HCT116 (cell line): Measurements from ENCODE around the gene FBXL7. TPM values are rescaled to one million over a fixed set of nuclear protein-coding genes. Genes with fewer than 3 reads are reported as not detected.

ENCODE experiments used
- ATAC-seq: fragments of 200-7000 bp; cut with Tn5 transposase; 2 replicates; pipeline ENCODE4 v1.9.1; 2020; ENCODE audit warnings: mild to moderate bottlenecking, moderate library complexity
- BruUV-seq: library from RNA; stranded (reverse); fragments of 400-500 nt; replicated peaks from 2 replicates; lab custom pipeline; 2021; lab: Mats Ljungman, UMichigan
- CTCF ChIA-PET: fragments of 300-600 bp; sonication (Branson Sonifier 250); formaldehyde crosslinking; loops from one replicate; lab custom pipeline; 2021; ENCODE audit warnings: antibody characterized with exemption; lab: Charles Lee
- POLR2A ChIA-PET: fragments of 300-600, 350-600 bp; sonication (Branson Sonifier 250); formaldehyde crosslinking; loops from one replicate; lab custom pipeline; 2021; ENCODE audit warnings: antibody characterized with exemption; lab: Charles Lee
- RAD21 ChIA-PET, 2 experiments: fragments of 300-600 bp; sonication (Branson Sonifier 250); formaldehyde crosslinking; loops; one replicate each; lab custom pipeline; 2023; ENCODE audit warnings: low total read pairs in 2 of 2; ENCODE audit not compliant: uncharacterized antibody in 2 of 2, unreplicated experiment in 2 of 2, low non-redundant PET in 1 of 2; lab: Charles Lee
- DNase-seq: peaks from one replicate; pipeline ENCODE4 v3.0.0-alpha.2; 2010; ENCODE audit warnings: low read depth, low spot score
- H2AFZ ChIP-seq: fragments of 200-600 bp; shearing (Covaris generic), sonication (generic); 2 replicates; pipeline ENCODE4 v1.6.1; 2017; ENCODE audit warnings: low read depth, mixed run types, mixed read lengths, antibody characterized with exemption, low read length; ENCODE audit not compliant: poor library complexity, severe bottlenecking
- H3K27ac ChIP-seq: 2 replicates; pipeline ENCODE4 v1.5.1; 2012; ENCODE audit warnings: low read depth, low read length
- H3K27me3 ChIP-seq: fragments of 200-600 bp; sonication (generic); 2 replicates; pipeline ENCODE4 v1.6.1; 2016; ENCODE audit warnings: mixed run types, low read length, mixed read lengths; ENCODE audit not compliant: insufficient read depth
- H3K36me3 ChIP-seq, 2 experiments: fragments of 200-500 bp in 1 of 2; fragments of 200-600 bp in 1 of 2; sonication (Bioruptor generic) in 1 of 2; sonication (generic) in 1 of 2; 2 replicates each; pipeline versions ENCODE4 v1.5.1 to v1.6.1; 2014 to 2016; ENCODE audit warnings: low read length in 2 of 2, inconsistent platforms in 1 of 2, mixed read lengths in 1 of 2, mixed run types in 1 of 2; ENCODE audit not compliant: insufficient read depth in 2 of 2, control insufficient read depth in 1 of 2
- H3K4me1 ChIP-seq, 2 experiments: fragments of 200-600 bp in 1 of 2; sonication (generic) in 1 of 2; 2 replicates each; pipeline versions ENCODE4 v1.5.1 to v1.6.1; 2012 to 2017; ENCODE audit warnings: low read length in 2 of 2, inconsistent platforms in 1 of 2, mild to moderate bottlenecking in 1 of 2, mixed read lengths in 1 of 2, mixed run types in 1 of 2, moderate library complexity in 1 of 2; ENCODE audit not compliant: insufficient read depth in 2 of 2, control insufficient read depth in 1 of 2
- H3K4me2 ChIP-seq: fragments of 200-600 bp; sonication (generic); 2 replicates; pipeline ENCODE4 v1.6.1; 2017; ENCODE audit warnings: mixed run types, low read length, mixed read lengths
- H3K4me3 ChIP-seq, 2 experiments: fragments of 200-600 bp in 1 of 2; sonication (generic) in 1 of 2; replicated peaks in 1 of 2; 2 replicates each; pipeline ENCODE4 v1.5.1; 2011 to 2016; ENCODE audit warnings: low read length in 2 of 2, control low read depth in 1 of 2, low read depth in 1 of 2, mild to moderate bottlenecking in 1 of 2, mixed read lengths in 1 of 2, mixed run types in 1 of 2
- H3K79me2 ChIP-seq: fragments of 200-600 bp; sonication (generic); 2 replicates; pipeline ENCODE4 v1.6.1; 2017; ENCODE audit warnings: mild to moderate bottlenecking, mixed run types, low read length, moderate library complexity, mixed read lengths; ENCODE audit not compliant: insufficient read depth
- H3K9ac ChIP-seq: fragments of 200-600 bp; sonication (generic); 2 replicates; pipeline ENCODE4 v1.6.1; 2016; ENCODE audit warnings: low read length, mixed read lengths
- H3K9me2 ChIP-seq: fragments of 200-600 bp; sonication (generic), shearing (Covaris generic); 2 replicates; pipeline ENCODE4 v1.6.1; 2017; ENCODE audit warnings: mixed run types, mild to moderate bottlenecking, moderate library complexity; ENCODE audit not compliant: insufficient read depth
- H3K9me3 ChIP-seq, 2 experiments: fragments of 200-500 bp in 1 of 2; fragments of 200-600 bp in 1 of 2; sonication (Bioruptor generic) in 1 of 2; sonication (generic) in 1 of 2; 2 replicates each; pipeline ENCODE4 v1.6.1; 2014 to 2017; ENCODE audit warnings: low read length in 2 of 2, mixed read lengths in 2 of 2, inconsistent platforms in 1 of 2, low read depth in 1 of 2, mild to moderate bottlenecking in 1 of 2, mixed run types in 1 of 2, moderate library complexity in 1 of 2; ENCODE audit not compliant: control insufficient read depth in 1 of 2, insufficient read depth in 1 of 2
- H4K20me1 ChIP-seq: fragments of 200-600 bp; sonication (generic), shearing (Covaris generic); 2 replicates; pipeline ENCODE4 v1.6.1; 2017; ENCODE audit warnings: mixed run types, mild to moderate bottlenecking, moderate library complexity; ENCODE audit not compliant: insufficient read depth
- CBX3 ChIP-seq: IDR thresholded peaks from 2 replicates; pipeline ENCODE4 v1.6.1; 2012; ENCODE audit warnings: low read depth
- EGR1 ChIP-seq: IDR thresholded peaks from 2 replicates; pipeline ENCODE4 v1.6.1; 2012; ENCODE audit warnings: low read depth
- EZH2phosphoT487 ChIP-seq: fragments of 200-600 bp; IDR thresholded peaks from 2 replicates; pipeline ENCODE4 v1.6.1; 2018; ENCODE audit warnings: antibody characterized with exemption, borderline replicate concordance
- FOSL1 ChIP-seq: IDR thresholded peaks from 2 replicates; pipeline ENCODE4 v1.6.1; 2012; ENCODE audit warnings: low read depth
- POLR2AphosphoS5 ChIP-seq: IDR thresholded peaks from 2 replicates; pipeline ENCODE4 v1.6.1; 2011; ENCODE audit warnings: mild to moderate bottlenecking, low read depth, low read length, moderate library complexity
- ZNF274 ChIP-seq: fragments of 200-500 bp; sonication (Bioruptor generic); IDR thresholded peaks from 2 replicates; pipeline ENCODE4 v1.6.1; 2014; ENCODE audit warnings: mild to moderate bottlenecking, low read depth, low read length, inconsistent platforms
- intact Hi-C: fragments of 100-400 bp; cut with micrococcal nuclease; formaldehyde crosslinking; loops from 2 replicates; pipeline ENCODE4 v1.10.0; 2022
- total RNA-seq: library from RNA; stranded (reverse); gene quantifications from one replicate; pipeline ENCODE4 v1.2.1, GENCODE V29; 2021; ENCODE audit not compliant: unreplicated experiment
- TF ChIP-seq, protein P1 (sequence below): IDR thresholded peaks from 2 replicates; pipeline ENCODE4 v1.6.1; 2012
- TF ChIP-seq, protein P2 (sequence below): IDR thresholded peaks from 2 replicates; pipeline ENCODE4 v1.6.1; 2011; ENCODE audit warnings: mild to moderate bottlenecking, low read length, moderate library complexity; ENCODE audit not compliant: insufficient replicate concordance; ENCODE audit errors: extremely low read depth
- TF ChIP-seq, protein P3 (sequence below), 3 experiments: fragments of 200-600 bp in 1 of 3; sonication (generic) in 1 of 3; IDR thresholded peaks in 2 of 3; conservative IDR thresholded peaks in 1 of 3; 2 replicates each; pipeline ENCODE4 v1.5.1; 2012 to 2017; ENCODE audit warnings: low read depth in 2 of 3, low read length in 2 of 3, antibody characterized with exemption in 1 of 3, borderline replicate concordance in 1 of 3, control low read depth in 1 of 3, mild to moderate bottlenecking in 1 of 3, mixed read lengths in 1 of 3, mixed run types in 1 of 3, moderate library complexity in 1 of 3; ENCODE audit not compliant: insufficient read depth in 1 of 3
- TF ChIP-seq, protein P4 (sequence below): IDR thresholded peaks from 2 replicates; pipeline ENCODE4 v1.6.1; 2012; ENCODE audit warnings: low read depth

FBXL7 gene
- total RNA-seq, 1 experiment from 2014 or later: 0.05 TPM

DNA sequence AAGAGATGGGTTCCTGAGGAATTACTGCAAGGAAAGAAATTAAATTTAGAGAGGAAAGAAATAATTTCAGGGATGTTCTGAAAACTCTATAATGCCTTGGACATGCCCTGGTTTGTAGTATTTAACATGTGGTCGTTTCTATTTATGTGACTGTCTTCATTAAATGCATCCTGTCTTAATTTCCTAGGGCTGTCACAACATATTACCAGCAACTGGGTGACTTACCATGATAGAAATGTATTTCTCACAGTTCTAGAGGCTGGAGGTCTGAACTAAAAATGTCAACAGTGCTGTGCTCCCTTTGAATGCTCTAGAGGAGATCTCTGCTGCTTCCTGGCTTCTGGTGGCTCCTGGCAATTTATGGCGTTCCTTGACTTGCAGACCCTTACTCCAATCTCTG lies 287.7 kb downstream of the FBXL7 start:
- ChIA-PET POLR2A (no interaction called here), RAD21 (no interaction called here), CTCF (no interaction called here)
- Histone ChIP-seq H3K9me2 (no peaks in the 10 kb centered on the region), H3K9ac (no peak overlapping the region), H4K20me1 (no peaks in the 10 kb centered on the region), H3K4me1 (no peaks in the 10 kb centered on the region), H3K4me2 (no peak overlapping the region), H3K9me3 (peaks cover 8 to 20% of the 10 kb centered on the region in 2 experiments; a peak in 2 of 4 replicates), H2AFZ (no peak overlapping the region), H3K79me2 (no peaks in the 10 kb centered on the region), H3K27ac (no peak overlapping the region), H3K4me3 (no peak overlapping the region), H3K36me3 (no peaks in the 10 kb centered on the region), H3K27me3 (no peaks in the 10 kb centered on the region)
- no TSS peak for BruUV-seq
- TF ChIP-seq, protein P1, sequence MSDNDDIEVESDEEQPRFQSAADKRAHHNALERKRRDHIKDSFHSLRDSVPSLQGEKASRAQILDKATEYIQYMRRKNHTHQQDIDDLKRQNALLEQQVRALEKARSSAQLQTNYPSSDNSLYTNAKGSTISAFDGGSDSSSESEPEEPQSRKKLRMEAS: no peak
- TF ChIP-seq EGR1 (no peak), FOSL1 (no peak), ZNF274 (no peak), CBX3 (no peak), EZH2phosphoT487 (no peak), POLR2AphosphoS5 (no peak)
- TF ChIP-seq, protein P2, sequence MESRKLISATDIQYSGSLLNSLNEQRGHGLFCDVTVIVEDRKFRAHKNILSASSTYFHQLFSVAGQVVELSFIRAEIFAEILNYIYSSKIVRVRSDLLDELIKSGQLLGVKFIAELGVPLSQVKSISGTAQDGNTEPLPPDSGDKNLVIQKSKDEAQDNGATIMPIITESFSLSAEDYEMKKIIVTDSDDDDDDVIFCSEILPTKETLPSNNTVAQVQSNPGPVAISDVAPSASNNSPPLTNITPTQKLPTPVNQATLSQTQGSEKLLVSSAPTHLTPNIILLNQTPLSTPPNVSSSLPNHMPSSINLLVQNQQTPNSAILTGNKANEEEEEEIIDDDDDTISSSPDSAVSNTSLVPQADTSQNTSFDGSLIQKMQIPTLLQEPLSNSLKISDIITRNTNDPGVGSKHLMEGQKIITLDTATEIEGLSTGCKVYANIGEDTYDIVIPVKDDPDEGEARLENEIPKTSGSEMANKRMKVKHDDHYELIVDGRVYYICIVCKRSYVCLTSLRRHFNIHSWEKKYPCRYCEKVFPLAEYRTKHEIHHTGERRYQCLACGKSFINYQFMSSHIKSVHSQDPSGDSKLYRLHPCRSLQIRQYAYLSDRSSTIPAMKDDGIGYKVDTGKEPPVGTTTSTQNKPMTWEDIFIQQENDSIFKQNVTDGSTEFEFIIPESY: no peak
- TF ChIP-seq, protein P3, sequence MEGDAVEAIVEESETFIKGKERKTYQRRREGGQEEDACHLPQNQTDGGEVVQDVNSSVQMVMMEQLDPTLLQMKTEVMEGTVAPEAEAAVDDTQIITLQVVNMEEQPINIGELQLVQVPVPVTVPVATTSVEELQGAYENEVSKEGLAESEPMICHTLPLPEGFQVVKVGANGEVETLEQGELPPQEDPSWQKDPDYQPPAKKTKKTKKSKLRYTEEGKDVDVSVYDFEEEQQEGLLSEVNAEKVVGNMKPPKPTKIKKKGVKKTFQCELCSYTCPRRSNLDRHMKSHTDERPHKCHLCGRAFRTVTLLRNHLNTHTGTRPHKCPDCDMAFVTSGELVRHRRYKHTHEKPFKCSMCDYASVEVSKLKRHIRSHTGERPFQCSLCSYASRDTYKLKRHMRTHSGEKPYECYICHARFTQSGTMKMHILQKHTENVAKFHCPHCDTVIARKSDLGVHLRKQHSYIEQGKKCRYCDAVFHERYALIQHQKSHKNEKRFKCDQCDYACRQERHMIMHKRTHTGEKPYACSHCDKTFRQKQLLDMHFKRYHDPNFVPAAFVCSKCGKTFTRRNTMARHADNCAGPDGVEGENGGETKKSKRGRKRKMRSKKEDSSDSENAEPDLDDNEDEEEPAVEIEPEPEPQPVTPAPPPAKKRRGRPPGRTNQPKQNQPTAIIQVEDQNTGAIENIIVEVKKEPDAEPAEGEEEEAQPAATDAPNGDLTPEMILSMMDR (IDR thresholded peaks at IDR 0.05 in 2 of 3, conservative IDR thresholded peaks at IDR 0.05 in 1 of 3; ENCODE audit: borderline replicate concordance in 1 of 3, insufficient read depth in 1 of 3, low read depth in 2 of 3, low read length in 2 of 3): no peak
- TF ChIP-seq, protein P4, sequence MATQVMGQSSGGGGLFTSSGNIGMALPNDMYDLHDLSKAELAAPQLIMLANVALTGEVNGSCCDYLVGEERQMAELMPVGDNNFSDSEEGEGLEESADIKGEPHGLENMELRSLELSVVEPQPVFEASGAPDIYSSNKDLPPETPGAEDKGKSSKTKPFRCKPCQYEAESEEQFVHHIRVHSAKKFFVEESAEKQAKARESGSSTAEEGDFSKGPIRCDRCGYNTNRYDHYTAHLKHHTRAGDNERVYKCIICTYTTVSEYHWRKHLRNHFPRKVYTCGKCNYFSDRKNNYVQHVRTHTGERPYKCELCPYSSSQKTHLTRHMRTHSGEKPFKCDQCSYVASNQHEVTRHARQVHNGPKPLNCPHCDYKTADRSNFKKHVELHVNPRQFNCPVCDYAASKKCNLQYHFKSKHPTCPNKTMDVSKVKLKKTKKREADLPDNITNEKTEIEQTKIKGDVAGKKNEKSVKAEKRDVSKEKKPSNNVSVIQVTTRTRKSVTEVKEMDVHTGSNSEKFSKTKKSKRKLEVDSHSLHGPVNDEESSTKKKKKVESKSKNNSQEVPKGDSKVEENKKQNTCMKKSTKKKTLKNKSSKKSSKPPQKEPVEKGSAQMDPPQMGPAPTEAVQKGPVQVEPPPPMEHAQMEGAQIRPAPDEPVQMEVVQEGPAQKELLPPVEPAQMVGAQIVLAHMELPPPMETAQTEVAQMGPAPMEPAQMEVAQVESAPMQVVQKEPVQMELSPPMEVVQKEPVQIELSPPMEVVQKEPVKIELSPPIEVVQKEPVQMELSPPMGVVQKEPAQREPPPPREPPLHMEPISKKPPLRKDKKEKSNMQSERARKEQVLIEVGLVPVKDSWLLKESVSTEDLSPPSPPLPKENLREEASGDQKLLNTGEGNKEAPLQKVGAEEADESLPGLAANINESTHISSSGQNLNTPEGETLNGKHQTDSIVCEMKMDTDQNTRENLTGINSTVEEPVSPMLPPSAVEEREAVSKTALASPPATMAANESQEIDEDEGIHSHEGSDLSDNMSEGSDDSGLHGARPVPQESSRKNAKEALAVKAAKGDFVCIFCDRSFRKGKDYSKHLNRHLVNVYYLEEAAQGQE: no peak
- ATAC-seq (no peak), DNase-seq (no peak)
- intact Hi-C loops: no loop called here
